ENCODE measurements around the gene TARS1. TPM values are rescaled to one million over a fixed set of nuclear protein-coding genes. Genes with fewer than 3 reads are reported as not detected.

Gene TARS1
- total and polyA plus RNA-seq, 10 of the 15 experiments (the other 5 are each of a cell fraction or from before 2014, with no cell fraction given): 163 to 350 (median 228) TPM

- Histone ChIP-seq H3K9ac (ENCODE audit: control insufficient read depth, insufficient read depth, low read length) (no peak overlapping the region), H3K27ac (ENCODE audit: control insufficient read depth, insufficient read depth) (no peak overlapping the region), H3K4me1 (ENCODE audit: control insufficient read depth, insufficient read depth, low read length) (no peaks in the 10 kb centered on the region), H3K36me3 (ENCODE audit: control insufficient read depth in 2 of 2, insufficient read depth in 2 of 2, low read length in 1 of 2) (no peaks in the 10 kb centered on the region), H2AFZ (ENCODE audit: control insufficient read depth, low read depth, low read length) (no peak overlapping the region), H3K9me3 (replicated peaks; ENCODE audit: control insufficient read depth, insufficient read depth, low read length) (no peaks in the 10 kb centered on the region; the same call in 1 of the 3 replicates), H4K20me1 (ENCODE audit: control insufficient read depth, insufficient read depth) (no peaks in the 10 kb centered on the region), H3K27me3 (replicated peaks in 1 of 2; ENCODE audit: control insufficient read depth in 2 of 2, insufficient read depth in 2 of 2, low read length in 1 of 2) (no peaks in the 10 kb centered on the region), H3K4me2 (ENCODE audit: control insufficient read depth, insufficient read depth) (no peak overlapping the region), H3K4me3 (no peak overlapping the region), H3K79me2 (ENCODE audit: control insufficient read depth, insufficient read depth, low read length) (no peaks in the 10 kb centered on the region)
- 0% methylated on average over 1 of the region's 1 CpG for WGBS (ENCODE audit: insufficient coverage, insufficient replicate concordance, low lambda C conversion rate, missing lambda C conversion rate)
- ATAC-seq (no peak), FAIRE-seq (no peak), DNase-seq (ENCODE audit: low read depth, low spot score) (no peak)
- intact Hi-C loops (cut with micrococcal nuclease; ENCODE audit: unreplicated experiment): no loop called here
- TF ChIP-seq EP300 (IDR thresholded peaks at IDR 0.05; ENCODE audit: borderline replicate concordance in 1 of 2, control insufficient read depth in 1 of 2, low read depth in 2 of 2, low read length in 2 of 2) (no peak), ZBTB40 (IDR thresholded peaks at IDR 0.05; ENCODE audit: borderline replicate concordance) (0 out of 2 replicates have a peak, but pooled peaks have one; percentile 49)
- in situ Hi-C loops (cut with MboI): loop anchor here (25.0 kb wide), 1 partner anchor 1031 kb away; no protein-coding TSS in a partner anchor
- RAD21 ChIA-PET (ENCODE audit: unreplicated experiment): interaction anchor here (1.3 to 1.8 kb wide), 2 partner anchors 504 to 539 kb away, joined by 5 read pairs; no protein-coding TSS in a partner anchor
- SMC1A ChIA-PET (ENCODE audit: uncharacterized antibody, unreplicated experiment): interaction anchor here (0.5 kb wide), 1 partner anchor 490 kb away, joined by 3 read pairs; no protein-coding TSS in a partner anchor
- POLR2A ChIA-PET: no interaction called here
- CTCF ChIA-PET: interaction anchor here (1.2 to 1.3 kb wide), 3 partner anchors 9 to 539 kb away, joined by 4 to 6 read pairs (median 4); partner anchors contain the start of gene RXFP3
- BruUV-seq (replicated peaks): no TSS peak
Measured at GRCh38 chr5:33430983-33431382, 9.8 kb upstream of the TARS1 start.
